Measurements from ENCODE around the gene POLR1B.
A peak's percentile ranks its signal among the peaks of the same experiment; 100 is the strongest.
"Not testable (repeated sequence)": the region's sequence is repeated elsewhere in the genome, so short reads cannot be mapped to it uniquely, and the experiment has no call there.

Gene POLR1B

GRCh38 chr2:112600634-112601033, 58.4 kb downstream of the POLR1B start:
- DNase-seq (ENCODE audit: extremely low read depth in 1 of 2, low read depth in 1 of 2), result no peak

GRCh38 chr2:112601754-112602153, 59.5 kb downstream of the POLR1B start:
- DNase-seq (ENCODE audit: extremely low read depth in 1 of 2, low read depth in 1 of 2), result no peak

- no peak for DNase-seq (ENCODE audit: extremely low read depth in 1 of 2, low read depth in 1 of 2)
Observed at GRCh38 chr2:112602917-112603316, 60.7 kb downstream of the POLR1B start.

- no peak for DNase-seq (ENCODE audit: extremely low read depth in 1 of 2, low read depth in 1 of 2)
Observed at GRCh38 chr2:112603731-112604130, 61.5 kb downstream of the POLR1B start.

- DNase-seq (ENCODE audit: extremely low read depth in 1 of 2, low read depth in 1 of 2), result no peak
Observed at GRCh38 chr2:112604952-112605351, 62.7 kb downstream of the POLR1B start.

GRCh38 chr2:112605926-112606325, 63.7 kb downstream of the POLR1B start:
- no peak for DNase-seq (ENCODE audit: extremely low read depth in 1 of 2, low read depth in 1 of 2)

DNA sequence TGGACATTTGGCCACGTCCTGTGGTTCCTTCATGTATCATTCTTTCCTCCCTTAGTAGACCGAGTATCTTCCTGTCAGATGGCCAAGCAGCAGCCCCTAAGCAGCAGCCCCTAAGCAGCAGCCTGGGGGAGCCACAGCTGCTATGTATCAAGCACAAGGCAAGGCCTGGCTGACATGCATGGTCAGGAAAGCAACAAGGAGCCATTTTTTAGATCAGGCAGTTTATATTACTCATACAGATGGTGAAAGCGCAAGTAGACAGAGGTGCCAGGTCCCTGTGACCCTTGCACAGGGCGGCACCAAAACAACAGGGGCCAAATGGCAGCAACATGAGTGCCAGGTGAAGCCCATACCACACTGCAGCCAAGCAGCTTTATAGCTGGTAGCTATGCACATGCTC, 64.3 kb downstream of the POLR1B start:
- no peak for DNase-seq (ENCODE audit: extremely low read depth in 1 of 2, low read depth in 1 of 2)

- no peak for DNase-seq (ENCODE audit: extremely low read depth in 1 of 2, low read depth in 1 of 2)
Observed at GRCh38 chr2:112607680-112608438, 65.6 kb downstream of the POLR1B start.

GRCh38 chr2:112609320-112609719, 67.1 kb downstream of the POLR1B start:
- not testable (repeated sequence) for DNase-seq (ENCODE audit: extremely low read depth in 1 of 2, low read depth in 1 of 2)

DNA sequence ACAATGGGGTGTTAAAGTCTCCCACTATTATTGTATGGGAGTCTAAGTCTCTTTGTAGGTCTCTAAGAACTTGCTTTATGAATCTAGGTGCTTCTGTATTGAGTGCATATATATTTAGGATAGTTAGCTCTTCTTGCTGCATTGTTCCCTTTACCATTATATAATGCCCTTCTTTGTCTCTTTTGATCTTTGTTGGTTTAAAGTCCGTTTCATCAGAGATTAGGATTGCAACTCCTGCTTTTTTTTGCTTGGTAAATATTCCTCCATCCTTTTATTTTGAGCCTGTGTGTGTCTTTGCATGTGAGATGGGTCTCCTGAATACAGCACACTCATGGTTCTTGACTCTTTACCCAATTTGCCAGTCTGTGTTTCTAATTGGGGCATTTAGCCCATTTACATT, 70.0 kb downstream of the POLR1B start:
- DNase-seq (ENCODE audit: extremely low read depth in 1 of 2, low read depth in 1 of 2), result not testable (repeated sequence)

DNA sequence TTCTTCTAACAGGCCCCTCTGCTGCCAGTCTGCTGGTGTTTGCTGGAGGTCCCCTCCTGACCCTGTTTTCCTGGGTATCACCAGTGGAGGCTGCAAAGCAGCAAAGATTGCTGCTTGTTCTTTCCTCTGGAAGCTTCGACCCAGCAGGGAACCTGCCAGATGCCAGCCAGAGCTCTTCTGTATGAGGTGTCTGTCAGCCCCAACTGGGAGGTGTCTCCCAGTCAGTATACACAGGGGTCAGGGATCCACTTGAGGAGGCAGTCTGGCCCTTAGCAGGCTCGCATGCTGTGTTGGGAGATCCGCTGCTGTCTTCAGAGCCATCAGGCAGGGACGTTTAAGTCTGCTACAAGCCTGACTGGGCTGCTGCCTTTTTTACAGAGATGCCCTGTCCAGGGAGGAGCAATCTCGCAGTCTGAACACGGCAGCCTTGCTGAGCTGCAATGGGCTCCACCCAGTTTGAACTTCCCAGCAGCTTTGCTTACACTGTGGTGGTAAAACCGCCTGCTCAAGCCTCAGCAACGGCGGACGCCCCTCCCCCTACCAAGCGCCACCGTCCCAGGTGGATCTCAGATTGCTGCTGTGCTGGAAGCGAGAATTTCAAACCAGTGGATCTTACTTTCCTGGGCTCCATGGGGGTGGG, 72.1 kb downstream of the POLR1B start:
- DNase-seq (ENCODE audit: extremely low read depth in 1 of 2, low read depth in 1 of 2), result no peak

DNA sequence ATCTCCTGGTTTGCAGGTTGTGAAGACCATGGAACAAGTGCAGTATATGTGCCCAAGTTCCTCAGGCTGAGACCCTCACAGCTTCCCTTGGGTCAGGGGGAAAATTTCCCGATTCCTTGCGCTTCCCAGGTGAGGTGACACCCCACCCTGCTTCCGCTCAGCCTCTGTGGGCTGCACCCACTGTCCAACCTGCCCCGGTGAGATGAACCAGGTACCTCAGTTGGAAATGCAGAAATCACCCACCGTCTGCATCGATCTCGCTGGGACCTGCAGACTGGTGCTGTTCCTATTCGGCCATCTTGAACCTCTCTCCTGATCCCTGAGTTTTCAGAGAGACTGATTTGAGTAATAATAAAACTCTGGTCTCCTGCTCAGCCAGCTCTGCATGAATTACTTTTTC, 72.8 kb downstream of the POLR1B start:
- DNase-seq (ENCODE audit: extremely low read depth in 1 of 2, low read depth in 1 of 2), result no peak

- DNase-seq (ENCODE audit: extremely low read depth in 1 of 2, low read depth in 1 of 2), result not testable (repeated sequence)
Observed at GRCh38 chr2:112615798-112616197, 73.5 kb downstream of the POLR1B start.

DNA sequence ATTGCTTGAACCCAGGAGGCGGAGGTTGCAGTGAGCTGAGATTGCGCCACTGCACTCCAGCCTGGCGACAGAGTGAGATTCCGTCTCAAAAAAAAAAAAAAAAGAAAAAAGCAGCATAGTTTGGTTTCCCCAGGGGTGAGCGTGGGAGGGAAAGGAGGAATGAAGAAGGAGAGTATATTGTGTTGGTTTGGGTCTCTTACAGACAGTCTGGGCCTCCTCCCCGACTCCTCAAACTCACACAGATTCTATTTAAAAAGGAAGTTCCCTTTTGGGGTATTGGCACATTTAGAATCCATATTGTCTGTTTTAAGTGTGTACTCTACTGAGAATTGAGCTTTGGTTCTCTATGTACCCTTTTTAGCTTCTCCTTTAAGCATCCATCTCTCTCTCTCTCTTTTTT, 76.1 kb downstream of the POLR1B start:
- DNase-seq (ENCODE audit: extremely low read depth in 1 of 2, low read depth in 1 of 2), result no peak

GRCh38 chr2:112621790-112622527, 79.7 kb downstream of the POLR1B start:
- no peak for DNase-seq (ENCODE audit: extremely low read depth in 1 of 2, low read depth in 1 of 2)

DNA sequence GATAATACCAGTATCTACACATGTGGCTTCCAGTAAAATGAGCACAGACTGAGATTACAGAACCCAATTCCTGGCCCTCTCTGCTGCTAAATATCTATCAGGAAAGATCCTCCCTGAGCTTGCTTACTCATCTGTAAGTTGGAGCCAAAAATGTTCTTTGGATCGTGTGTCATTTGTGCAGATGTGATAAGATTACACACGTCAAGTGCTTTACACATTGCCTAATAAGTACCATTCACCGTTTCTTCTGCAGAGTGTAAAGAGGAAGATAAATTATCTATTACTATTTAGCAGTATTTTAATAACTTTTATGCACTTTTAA, 80.2 kb downstream of the POLR1B start:
- DNase-seq (ENCODE audit: extremely low read depth in 1 of 2, low read depth in 1 of 2), result no peak

GRCh38 chr2:112623913-112624777, 81.9 kb downstream of the POLR1B start:
- peak; percentile 55 to 80 for DNase-seq (ENCODE audit: extremely low read depth in 1 of 2, low read depth in 1 of 2)

- no peak for DNase-seq (ENCODE audit: extremely low read depth in 1 of 2, low read depth in 1 of 2)
Observed at GRCh38 chr2:112625474-112626114, 83.3 kb downstream of the POLR1B start.

GRCh38 chr2:112626604-112627059, 84.4 kb downstream of the POLR1B start:
- peak in 1 of 2 donors; percentile 32 for DNase-seq (ENCODE audit: extremely low read depth in 1 of 2, low read depth in 1 of 2)
